ENCODE data around the gene LRFN4. TPM values are rescaled to one million over a fixed set of nuclear protein-coding genes. Genes with fewer than 3 reads are reported as not detected.

The LRFN4 gene
- total and polyA plus RNA-seq, 2 of the 8 experiments (the other 6 are each of a cell fraction or from before 2014, with no cell fraction given), result 49.8 to 64.3 TPM

DNA sequence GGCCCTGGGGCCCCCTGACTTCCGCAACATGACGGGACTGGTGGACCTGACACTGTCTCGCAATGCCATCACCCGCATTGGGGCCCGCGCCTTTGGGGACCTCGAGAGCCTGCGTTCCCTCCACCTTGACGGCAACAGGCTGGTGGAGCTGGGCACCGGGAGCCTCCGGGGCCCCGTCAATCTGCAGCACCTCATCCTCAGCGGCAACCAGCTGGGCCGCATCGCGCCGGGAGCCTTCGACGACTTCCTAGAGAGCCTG lies 992 bp downstream of the LRFN4 start (continued):
- TF ChIP-seq NANOG (IDR thresholded peaks at IDR 0.05; ENCODE audit: insufficient read depth, low read depth, low read length, poor library complexity, severe bottlenecking), result no peak
- no peak for TF ChIP-seq BRCA1 (IDR thresholded peaks at IDR 0.05; ENCODE audit: low read depth, low read length)
- TF ChIP-seq CREB1 (IDR thresholded peaks at IDR 0.05), result no peak
- TF ChIP-seq, protein P1, sequence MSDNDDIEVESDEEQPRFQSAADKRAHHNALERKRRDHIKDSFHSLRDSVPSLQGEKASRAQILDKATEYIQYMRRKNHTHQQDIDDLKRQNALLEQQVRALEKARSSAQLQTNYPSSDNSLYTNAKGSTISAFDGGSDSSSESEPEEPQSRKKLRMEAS (IDR thresholded peaks at IDR 0.05), result no peak
- TF ChIP-seq POLR2A (IDR thresholded peaks at IDR 0.05; ENCODE audit: control extremely low read depth in 1 of 2, low read depth in 2 of 2, low read length in 2 of 2), result no peak

All from H1 (cell line).